Central memory CD8-positive, alpha-beta T cell (primary cell): ENCODE data around the gene C1orf174.
A peak's percentile ranks its signal among the peaks of the same experiment; 100 is the strongest.
"Not testable (repeated sequence)": the region's sequence is repeated elsewhere in the genome, so short reads cannot be mapped to it uniquely, and the experiment has no call there.

ENCODE experiments used
- ATAC-seq: fragments of 150-1000 bp; cut with Tn5 transposase; replicated peaks from 2 replicates; pipeline ENCODE4 v1.10.0; 2022; ENCODE audit warnings: mild to moderate bottlenecking, moderate FRiP score, moderate number of reproducible peaks; ENCODE audit not compliant: poor library complexity, severe bottlenecking; ENCODE audit errors: extremely low read depth
- DNase-seq, 2 donors: peaks; one replicate each; pipeline ENCODE4 v3.0.0; 2021; ENCODE audit warnings: low spot score in 2 of 2
- H3K27ac Mint-ChIP-seq: one replicate; pipeline ENCODE4 v1.8.0; 2022; ENCODE audit warnings: low read depth, mild to moderate bottlenecking, moderate library complexity, mixed read lengths
- H3K27me3 Mint-ChIP-seq: one replicate; pipeline ENCODE4 v1.8.0; 2022; ENCODE audit warnings: mixed read lengths
- H3K36me3 Mint-ChIP-seq: one replicate; pipeline ENCODE4 v1.8.0; 2022; ENCODE audit warnings: mild to moderate bottlenecking, moderate library complexity, mixed read lengths; ENCODE audit not compliant: insufficient read depth
- H3K4me1 Mint-ChIP-seq: one replicate; pipeline ENCODE4 v1.8.0; 2022; ENCODE audit warnings: mixed read lengths
- H3K4me3 Mint-ChIP-seq: one replicate; pipeline ENCODE4 v1.8.0; 2022; ENCODE audit warnings: mild to moderate bottlenecking, moderate library complexity, mixed read lengths
- H3K9me3 Mint-ChIP-seq: one replicate; pipeline ENCODE4 v1.8.0; 2022; ENCODE audit warnings: mixed read lengths

C1orf174 gene

GRCh38 chr1:3923378-3924185, 23.5 kb upstream of the C1orf174 start:
- Mint-ChIP-seq H3K4me3 (no peak overlapping the region), H3K27me3 (peaks cover 3% of the 10 kb centered on the region), H3K4me1 (no peaks in the 10 kb centered on the region), H3K9me3 (no peaks in the 10 kb centered on the region), H3K36me3 (no peaks in the 10 kb centered on the region), H3K27ac (no peak overlapping the region)
- no peak for DNase-seq
- ATAC-seq = no peak

DNA sequence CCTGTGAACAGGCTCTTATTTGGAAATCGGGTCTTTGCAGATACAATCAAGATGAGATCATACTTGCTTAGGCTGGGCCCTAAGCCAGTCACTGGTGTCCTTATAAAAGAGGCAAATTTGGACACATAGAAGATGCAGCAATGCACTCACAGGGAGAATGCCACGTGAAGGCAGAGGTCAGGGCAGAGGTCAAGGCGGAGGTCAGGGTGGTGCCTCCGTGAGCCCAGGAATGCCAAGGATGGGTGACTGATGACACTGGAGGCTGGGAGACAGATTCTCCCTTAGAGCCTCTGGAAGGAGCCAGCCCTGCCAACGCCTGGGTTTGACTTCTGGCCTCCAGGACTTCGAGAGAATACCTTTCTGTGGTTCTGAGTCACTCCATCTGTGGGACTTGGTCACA, 22.8 kb upstream of the C1orf174 start:
- Mint-ChIP-seq H3K27ac (no peak overlapping the region), H3K27me3 (peaks cover 10% of the 10 kb centered on the region), H3K4me3 (no peak overlapping the region), H3K4me1 (no peaks in the 10 kb centered on the region), H3K9me3 (no peaks in the 10 kb centered on the region), H3K36me3 (no peaks in the 10 kb centered on the region)
- ATAC-seq (no peak), DNase-seq (no peak)

DNA sequence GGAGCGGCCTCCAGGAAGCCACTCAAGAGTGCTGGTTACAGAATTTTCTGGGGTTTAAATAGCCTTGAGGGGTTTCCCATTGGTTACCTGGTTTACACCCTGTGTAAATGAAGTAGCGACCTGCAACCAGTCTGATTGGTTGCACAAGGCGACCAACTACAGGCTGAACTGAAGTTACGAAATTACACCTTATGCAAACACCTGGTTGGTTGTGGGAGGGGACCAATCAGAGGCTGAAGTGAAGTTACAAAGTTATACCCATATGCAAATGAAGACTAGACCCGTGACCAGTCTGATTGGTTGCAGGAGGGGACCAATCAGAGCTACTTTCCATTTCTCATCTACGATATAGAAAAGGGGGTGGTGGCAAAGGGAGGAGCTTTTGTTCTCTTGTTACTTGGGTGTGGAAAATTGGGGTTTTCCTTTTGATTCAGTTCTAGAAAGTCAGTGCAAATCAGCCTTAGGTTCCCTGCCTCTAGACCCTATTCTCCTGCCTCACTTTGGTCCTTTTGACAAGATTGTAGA, 22.2 kb upstream of the C1orf174 start:
- peaks cover 10% of the 10 kb centered on the region for H3K27me3 Mint-ChIP-seq
- DNase-seq (peak in 1 of 2 donors; percentile 35), ATAC-seq (peak; percentile 87)
- H3K4me3 Mint-ChIP-seq = no peak overlapping the region
- no peaks in the 10 kb centered on the region for H3K36me3 Mint-ChIP-seq
- H3K9me3 Mint-ChIP-seq = no peaks in the 10 kb centered on the region
- no peaks in the 10 kb centered on the region for H3K4me1 Mint-ChIP-seq
- H3K27ac Mint-ChIP-seq = no peak overlapping the region

DNA sequence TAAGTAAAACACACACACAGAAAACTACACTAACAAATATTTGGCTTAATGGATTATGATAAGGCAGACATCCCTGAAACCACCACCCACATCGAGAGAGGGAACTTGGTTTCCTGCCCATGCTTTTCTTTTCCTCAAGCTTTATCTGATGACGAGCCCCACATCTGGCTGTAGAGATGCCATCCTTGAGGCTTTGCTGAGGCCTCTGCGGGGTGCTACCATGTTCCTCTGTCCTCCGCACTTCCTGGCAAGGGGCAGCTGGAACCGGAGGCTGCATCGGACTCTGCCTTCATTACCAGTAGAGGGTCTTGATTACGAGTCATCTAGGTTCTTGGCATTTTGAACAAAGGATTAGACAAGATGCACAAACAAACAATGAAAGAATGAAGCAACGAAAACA, 21.7 kb upstream of the C1orf174 start:
- DNase-seq = no peak
- ATAC-seq = no peak
- no peak overlapping the region for H3K4me3 Mint-ChIP-seq

DNA sequence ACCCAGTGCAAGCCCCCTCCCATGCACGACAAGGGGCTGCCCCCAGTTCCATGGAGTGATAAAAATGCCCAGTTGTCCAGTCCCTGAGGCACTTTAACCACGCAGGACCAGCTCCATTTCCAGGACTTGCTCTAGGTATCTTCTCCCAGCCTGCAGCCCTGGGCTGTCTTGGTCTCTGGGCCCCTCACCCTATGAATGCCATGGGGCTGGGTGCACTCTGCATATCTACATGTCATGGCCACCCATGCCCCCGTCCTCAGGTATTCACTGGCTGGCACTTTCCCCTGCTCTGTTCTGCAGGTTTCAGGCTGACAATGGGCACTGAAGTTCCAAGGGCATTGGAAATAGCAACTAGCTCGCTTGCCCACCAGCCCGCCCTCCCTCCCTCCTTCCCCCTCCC, 19.6 kb upstream of the C1orf174 start:
- H3K36me3 Mint-ChIP-seq = no peaks in the 10 kb centered on the region
- no peak for ATAC-seq
- DNase-seq = no peak
- H3K4me3 Mint-ChIP-seq = no peak overlapping the region
- H3K27ac Mint-ChIP-seq = no peak overlapping the region
- H3K4me1 Mint-ChIP-seq = no peaks in the 10 kb centered on the region
- H3K27me3 Mint-ChIP-seq = peaks cover 19% of the 10 kb centered on the region
- no peaks in the 10 kb centered on the region for H3K9me3 Mint-ChIP-seq

More for the DNA sequence above, 21.7 kb upstream of the C1orf174 start:
- H3K27ac Mint-ChIP-seq = no peak overlapping the region
- no peaks in the 10 kb centered on the region for H3K9me3 Mint-ChIP-seq
- no peaks in the 10 kb centered on the region for H3K4me1 Mint-ChIP-seq
- peaks cover 11% of the 10 kb centered on the region for H3K27me3 Mint-ChIP-seq
- no peaks in the 10 kb centered on the region for H3K36me3 Mint-ChIP-seq

DNA sequence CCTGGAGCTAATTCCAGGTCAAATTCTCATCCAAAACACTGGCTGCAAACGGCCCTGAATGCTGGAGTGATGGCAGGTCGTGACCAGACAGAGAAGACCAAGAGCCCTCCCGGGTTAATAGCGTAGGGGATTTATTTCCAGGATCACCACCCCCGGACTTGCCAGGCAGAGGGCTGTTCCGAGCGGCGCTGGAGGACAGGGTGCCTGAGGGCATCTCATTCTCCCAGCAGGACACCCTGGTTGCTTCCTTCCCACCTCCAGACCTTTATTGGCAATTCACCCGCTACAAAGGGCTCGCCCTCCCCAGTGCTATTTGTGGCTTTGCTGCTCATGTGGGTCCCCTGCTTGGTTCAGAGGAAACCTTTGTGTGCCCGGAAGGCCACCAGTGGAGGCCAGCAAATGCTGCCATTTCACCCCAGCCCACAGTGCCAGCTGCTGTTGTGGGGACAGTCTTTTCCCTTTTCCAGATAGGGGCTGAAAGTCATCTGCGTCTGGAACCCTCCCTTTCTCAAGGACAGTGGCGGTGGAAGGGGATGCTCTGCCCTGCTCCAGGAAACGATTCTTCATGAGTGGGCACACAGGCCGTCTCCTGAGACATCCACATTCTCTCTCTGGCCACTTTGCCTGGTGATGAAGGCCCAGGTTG, 19.0 kb upstream of the C1orf174 start:
- H3K36me3 Mint-ChIP-seq = no peaks in the 10 kb centered on the region
- H3K27ac Mint-ChIP-seq = no peak overlapping the region
- H3K27me3 Mint-ChIP-seq = peaks cover 19% of the 10 kb centered on the region
- no peak for DNase-seq
- no peaks in the 10 kb centered on the region for H3K9me3 Mint-ChIP-seq
- no peak for ATAC-seq
- H3K4me1 Mint-ChIP-seq = no peaks in the 10 kb centered on the region
- no peak overlapping the region for H3K4me3 Mint-ChIP-seq

- H3K4me3 Mint-ChIP-seq, H3K27ac Mint-ChIP-seq, DNase-seq, ATAC-seq, H3K4me1 Mint-ChIP-seq, H3K9me3 Mint-ChIP-seq, H3K36me3 Mint-ChIP-seq: not testable (repeated sequence)
- H3K27me3 Mint-ChIP-seq = peaks cover 19% of the 10 kb centered on the region
Observed at GRCh38 chr1:3918359-3918758, 18.3 kb upstream of the C1orf174 start.

DNA sequence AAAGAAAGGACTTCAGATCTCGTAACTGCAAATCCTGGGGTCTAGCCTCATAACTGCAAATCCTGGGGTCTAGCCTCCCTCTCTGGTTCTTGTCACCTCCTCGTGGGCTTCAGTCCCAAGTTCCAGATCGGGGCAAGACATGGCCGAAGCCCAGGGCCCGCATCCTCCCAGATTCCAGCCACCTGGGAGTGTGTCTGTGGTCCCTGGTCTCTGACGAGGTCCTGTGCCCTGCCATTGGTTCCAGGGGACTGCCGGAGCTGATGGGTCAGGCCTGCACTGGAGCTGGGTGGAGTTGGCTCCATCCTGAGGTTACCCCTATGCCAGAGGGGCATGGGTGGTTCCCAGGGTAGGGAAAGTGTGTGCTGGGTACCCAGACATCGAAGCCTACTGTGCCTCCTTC, 17.7 kb upstream of the C1orf174 start:
- Mint-ChIP-seq H3K36me3 (peaks cover 3% of the 10 kb centered on the region), H3K27ac (no peak overlapping the region), H3K4me1 (no peaks in the 10 kb centered on the region), H3K27me3 (peaks cover 19% of the 10 kb centered on the region), H3K4me3 (no peak overlapping the region), H3K9me3 (no peaks in the 10 kb centered on the region)
- DNase-seq (no peak), ATAC-seq (no peak)

DNA sequence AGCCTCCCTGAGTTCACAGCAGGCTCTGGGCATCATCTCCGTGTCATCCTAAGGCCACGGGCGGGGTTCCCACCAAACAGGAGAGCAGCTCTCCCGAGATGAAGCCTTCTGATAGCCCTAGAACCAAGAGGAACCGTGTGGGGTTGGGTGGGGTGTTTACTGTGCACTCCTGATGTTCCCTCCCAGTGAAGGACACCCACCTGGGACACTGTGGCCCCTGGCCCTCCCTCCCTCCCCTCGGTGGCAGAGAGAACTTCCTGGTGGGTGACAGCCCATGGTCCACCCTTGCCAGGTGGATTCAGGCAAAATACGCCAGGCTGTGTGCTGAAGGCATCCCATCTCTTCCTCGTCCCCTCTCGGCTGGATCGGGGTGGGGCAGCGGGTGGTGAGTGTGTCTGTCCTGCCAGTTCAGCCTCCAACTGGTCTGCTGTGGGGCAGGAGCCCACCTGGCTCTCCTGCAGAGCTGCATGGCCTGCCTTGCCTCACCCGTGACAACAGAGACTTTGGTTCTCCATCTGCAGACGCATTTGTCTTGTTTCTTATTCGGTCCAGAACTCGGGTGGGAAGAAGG, 15.6 kb upstream of the C1orf174 start:
- no peak for DNase-seq
- H3K4me1 Mint-ChIP-seq = peaks cover 4% of the 10 kb centered on the region
- no peak overlapping the region for H3K4me3 Mint-ChIP-seq
- no peak overlapping the region for H3K27ac Mint-ChIP-seq
- ATAC-seq = no peak
- peaks cover 19% of the 10 kb centered on the region for H3K27me3 Mint-ChIP-seq
- no peaks in the 10 kb centered on the region for H3K9me3 Mint-ChIP-seq
- H3K36me3 Mint-ChIP-seq = peaks cover 3% of the 10 kb centered on the region

DNA sequence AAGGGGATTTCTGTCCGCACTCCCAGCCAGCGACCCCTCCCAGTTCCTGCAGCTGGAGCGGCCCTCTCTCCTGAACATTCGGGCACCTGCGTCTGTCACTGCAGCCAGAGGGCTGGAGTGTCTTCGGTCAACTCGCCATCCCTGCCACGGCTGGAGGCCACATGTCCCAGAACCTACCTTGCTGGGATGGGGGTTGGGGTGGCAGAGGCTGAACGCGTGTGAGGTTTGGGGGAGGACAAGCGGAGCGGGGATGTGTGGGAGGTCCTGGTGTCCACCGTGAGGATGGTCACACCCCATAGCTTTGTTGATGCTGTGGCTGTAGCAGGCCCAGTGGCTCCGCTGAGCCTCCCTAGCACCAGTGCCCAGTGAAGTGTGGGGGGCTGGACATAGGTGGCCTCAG, 14.8 kb upstream of the C1orf174 start:
- no peak overlapping the region for H3K4me3 Mint-ChIP-seq
- peaks cover 5% of the 10 kb centered on the region for H3K4me1 Mint-ChIP-seq
- ATAC-seq = no peak
- no peak overlapping the region for H3K27ac Mint-ChIP-seq
- H3K9me3 Mint-ChIP-seq = no peaks in the 10 kb centered on the region
- peaks cover 19% of the 10 kb centered on the region for H3K27me3 Mint-ChIP-seq
- no peak for DNase-seq
- H3K36me3 Mint-ChIP-seq = peaks cover 3% of the 10 kb centered on the region

- ATAC-seq = no peak
- H3K36me3 Mint-ChIP-seq = peaks cover 3% of the 10 kb centered on the region
- no peak overlapping the region for H3K4me3 Mint-ChIP-seq
- peaks cover 19% of the 10 kb centered on the region for H3K27me3 Mint-ChIP-seq
- H3K9me3 Mint-ChIP-seq = no peaks in the 10 kb centered on the region
- DNase-seq = no peak
- peaks cover 5% of the 10 kb centered on the region for H3K4me1 Mint-ChIP-seq
- no peak overlapping the region for H3K27ac Mint-ChIP-seq
Observed at GRCh38 chr1:3914331-3914851, 14.3 kb upstream of the C1orf174 start.

DNA sequence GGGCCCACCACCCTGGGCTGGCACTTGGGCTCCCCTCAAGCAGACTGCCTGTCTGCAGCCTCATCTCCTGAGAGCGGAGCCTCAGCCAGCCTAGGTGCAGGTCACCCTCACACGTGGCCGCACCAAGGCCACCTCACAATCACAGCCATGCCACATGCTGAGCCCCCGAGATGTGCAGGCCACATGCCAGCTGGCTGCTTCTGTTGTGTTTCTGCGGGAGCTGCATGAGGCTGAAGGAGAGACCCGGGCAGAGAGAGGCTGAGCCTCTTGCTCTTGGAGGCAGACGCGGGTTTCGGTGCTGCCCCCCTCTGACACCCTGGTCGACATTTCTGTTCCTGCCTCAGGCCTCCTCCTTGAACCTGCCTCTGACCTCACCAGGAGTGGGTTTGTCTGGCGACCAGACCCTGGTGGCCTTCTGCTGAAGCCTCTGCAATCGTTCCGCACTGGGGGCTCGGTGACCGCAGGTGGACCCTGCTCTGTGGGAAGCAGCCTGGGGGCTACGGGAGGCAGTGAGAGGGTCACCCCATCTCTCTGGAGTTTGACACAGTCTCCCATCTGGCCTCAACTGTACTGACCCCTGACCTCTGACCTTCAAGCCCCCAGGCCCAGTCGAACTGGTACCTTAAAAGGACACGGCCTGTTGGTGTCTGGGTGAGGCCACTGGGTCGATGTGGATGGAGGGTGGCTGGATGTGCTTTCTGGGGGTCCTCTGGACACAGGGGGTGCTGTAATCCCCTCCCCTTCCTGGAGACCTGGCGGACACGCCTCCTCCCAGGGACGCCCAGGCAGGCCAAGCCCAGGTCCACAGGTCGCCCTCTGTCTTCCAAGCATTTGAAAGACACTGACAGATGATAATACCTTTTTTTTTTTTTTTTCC, 13.0 kb upstream of the C1orf174 start:
- H3K9me3 Mint-ChIP-seq = no peaks in the 10 kb centered on the region
- no peak for DNase-seq
- H3K27me3 Mint-ChIP-seq = peaks cover 10% of the 10 kb centered on the region
- no peak for ATAC-seq
- H3K36me3 Mint-ChIP-seq = peaks cover 3% of the 10 kb centered on the region
- peaks cover 5% of the 10 kb centered on the region for H3K4me1 Mint-ChIP-seq
- no peak overlapping the region for H3K27ac Mint-ChIP-seq
- H3K4me3 Mint-ChIP-seq = no peak overlapping the region
